WTC11 (cell line): Measurements from ENCODE around the gene RNF151. TPM values are rescaled to one million over a fixed set of nuclear protein-coding genes. Genes with fewer than 3 reads are reported as not detected.

ENCODE experiments used
- CDX4 ChIP-seq: fragments of 250-450 bp; sonication (Bioruptor Pico); IDR thresholded peaks from 2 replicates; pipeline ENCODE4 v1.9.0; 2021; ENCODE audit warnings: moderate library complexity, mild to moderate bottlenecking, inconsistent platforms, borderline replicate concordance
- E2F1 ChIP-seq: sonication (generic); formaldehyde crosslinking; IDR thresholded peaks from 2 replicates; pipeline ENCODE4 v1.8.0; 2022; ENCODE audit warnings: mild to moderate bottlenecking, missing genetic modification reagents
- EMX1 ChIP-seq: fragments of 250-450 bp; sonication (Bioruptor Pico); IDR thresholded peaks from 2 replicates; pipeline ENCODE4 v1.8.0; 2021; ENCODE audit warnings: mild to moderate bottlenecking
- ETV6 ChIP-seq: sonication (generic); formaldehyde crosslinking; IDR thresholded peaks from 2 replicates; pipeline ENCODE4 v1.8.1; 2022; ENCODE audit warnings: mild to moderate bottlenecking, missing genetic modification reagents
- FOXK1 ChIP-seq: sonication (generic); formaldehyde crosslinking; IDR thresholded peaks from 2 replicates; pipeline ENCODE4 v1.8.0; 2022; ENCODE audit warnings: mild to moderate bottlenecking, moderate library complexity, missing genetic modification reagents
- FOXP1 ChIP-seq: sonication (generic); formaldehyde crosslinking; IDR thresholded peaks from 2 replicates; pipeline ENCODE4 v1.8.0; 2022; ENCODE audit warnings: missing genetic modification reagents, mild to moderate bottlenecking, moderate library complexity, borderline replicate concordance
- GTF2I ChIP-seq: fragments of 250-450 bp; sonication (Bioruptor Pico); conservative IDR thresholded peaks from 2 replicates; pipeline ENCODE4 v1.4.0; 2021; ENCODE audit warnings: mild to moderate bottlenecking
- JAZF1 ChIP-seq: fragments of 250-450 bp; sonication (Bioruptor Pico); IDR thresholded peaks from 2 replicates; pipeline ENCODE4 v1.9.0; 2021; ENCODE audit warnings: moderate library complexity, mild to moderate bottlenecking, inconsistent platforms
- JUN ChIP-seq: sonication (generic); formaldehyde crosslinking; IDR thresholded peaks from 2 replicates; pipeline ENCODE4 v1.8.0; 2023; ENCODE audit warnings: mild to moderate bottlenecking, missing genetic modification reagents
- KAT7 ChIP-seq: sonication (generic); formaldehyde crosslinking; IDR thresholded peaks from 2 replicates; pipeline ENCODE4 v1.8.1; 2023; ENCODE audit warnings: missing genetic modification reagents, mild to moderate bottlenecking, borderline replicate concordance
- NFATC4 ChIP-seq: fragments of 250-450 bp; sonication (Bioruptor Pico); IDR thresholded peaks from 2 replicates; pipeline ENCODE4 v1.9.0; 2021; ENCODE audit warnings: mild to moderate bottlenecking
- NFYB ChIP-seq: sonication (generic); formaldehyde crosslinking; conservative IDR thresholded peaks from 2 replicates; pipeline ENCODE4 v1.8.0; 2022; ENCODE audit warnings: low read depth, missing genetic modification reagents
- NR1H2 ChIP-seq: sonication (generic); formaldehyde crosslinking; IDR thresholded peaks from 2 replicates; pipeline ENCODE4 v1.9.0; 2021; ENCODE audit warnings: mild to moderate bottlenecking, moderate library complexity, missing genetic modification reagents
- RELA ChIP-seq: sonication (generic); formaldehyde crosslinking; IDR thresholded peaks from 2 replicates; pipeline ENCODE4 v1.8.1; 2022; ENCODE audit warnings: missing genetic modification reagents, mild to moderate bottlenecking, borderline replicate concordance
- SMAD3 ChIP-seq: sonication (generic); formaldehyde crosslinking; IDR thresholded peaks from 2 replicates; pipeline ENCODE4 v1.8.0; 2022; ENCODE audit warnings: missing genetic modification reagents, mild to moderate bottlenecking, borderline replicate concordance
- SOX15 ChIP-seq: fragments of 250-450 bp; sonication (Bioruptor Pico); IDR thresholded peaks from 2 replicates; pipeline ENCODE4 v1.9.0; 2021; ENCODE audit warnings: mild to moderate bottlenecking
- STAT6 ChIP-seq: sonication (generic); formaldehyde crosslinking; conservative IDR thresholded peaks from 2 replicates; pipeline ENCODE4 v1.8.1; 2023; ENCODE audit warnings: mild to moderate bottlenecking, low read depth, missing genetic modification reagents, moderate library complexity
- TCF7 ChIP-seq: sonication (generic); formaldehyde crosslinking; IDR thresholded peaks from 2 replicates; pipeline ENCODE4 v1.8.0; 2022; ENCODE audit warnings: mild to moderate bottlenecking, low read depth, missing genetic modification reagents, moderate library complexity
- ZBTB21 ChIP-seq: sonication (generic); formaldehyde crosslinking; IDR thresholded peaks from 2 replicates; pipeline ENCODE4 v1.8.1; 2023; ENCODE audit warnings: mild to moderate bottlenecking, missing genetic modification reagents, borderline replicate concordance
- ZNF138 ChIP-seq: sonication (generic); formaldehyde crosslinking; conservative IDR thresholded peaks from 2 replicates; pipeline ENCODE4 v1.8.1; 2022; ENCODE audit warnings: mild to moderate bottlenecking, moderate library complexity, missing genetic modification reagents
- ZNF423 ChIP-seq: fragments of 250-450 bp; sonication (Bioruptor Pico); IDR thresholded peaks from 2 replicates; pipeline ENCODE4 v2.1.2; 2022; ENCODE audit warnings: mild to moderate bottlenecking, moderate library complexity
- ZNF671 ChIP-seq: fragments of 250-450 bp; sonication (Bioruptor Pico); IDR thresholded peaks from 2 replicates; pipeline ENCODE4 v1.8.0; 2021; ENCODE audit warnings: mild to moderate bottlenecking
- total RNA-seq: library from RNA; stranded (reverse); gene quantifications from 3 replicates; pipeline ENCODE4 v1.2.3, GENCODE V29; 2021
- TF ChIP-seq, protein P1 (sequence below): sonication (generic); formaldehyde crosslinking; IDR thresholded peaks from 2 replicates; pipeline ENCODE4 v1.8.0; 2022; ENCODE audit warnings: missing genetic modification reagents
- TF ChIP-seq, protein P2 (sequence below): sonication (generic); formaldehyde crosslinking; IDR thresholded peaks from 2 replicates; pipeline ENCODE4 v1.8.0; 2023; ENCODE audit warnings: mild to moderate bottlenecking, missing genetic modification reagents
- TF ChIP-seq, protein P3 (sequence below): sonication (generic); formaldehyde crosslinking; IDR thresholded peaks from 2 replicates; pipeline ENCODE4 v1.8.0; 2023; ENCODE audit warnings: missing genetic modification reagents, mild to moderate bottlenecking, borderline replicate concordance

The RNF151 gene
- total RNA-seq, 1 experiment from 2014 or later = 0.31 TPM

- TF ChIP-seq, protein P1, sequence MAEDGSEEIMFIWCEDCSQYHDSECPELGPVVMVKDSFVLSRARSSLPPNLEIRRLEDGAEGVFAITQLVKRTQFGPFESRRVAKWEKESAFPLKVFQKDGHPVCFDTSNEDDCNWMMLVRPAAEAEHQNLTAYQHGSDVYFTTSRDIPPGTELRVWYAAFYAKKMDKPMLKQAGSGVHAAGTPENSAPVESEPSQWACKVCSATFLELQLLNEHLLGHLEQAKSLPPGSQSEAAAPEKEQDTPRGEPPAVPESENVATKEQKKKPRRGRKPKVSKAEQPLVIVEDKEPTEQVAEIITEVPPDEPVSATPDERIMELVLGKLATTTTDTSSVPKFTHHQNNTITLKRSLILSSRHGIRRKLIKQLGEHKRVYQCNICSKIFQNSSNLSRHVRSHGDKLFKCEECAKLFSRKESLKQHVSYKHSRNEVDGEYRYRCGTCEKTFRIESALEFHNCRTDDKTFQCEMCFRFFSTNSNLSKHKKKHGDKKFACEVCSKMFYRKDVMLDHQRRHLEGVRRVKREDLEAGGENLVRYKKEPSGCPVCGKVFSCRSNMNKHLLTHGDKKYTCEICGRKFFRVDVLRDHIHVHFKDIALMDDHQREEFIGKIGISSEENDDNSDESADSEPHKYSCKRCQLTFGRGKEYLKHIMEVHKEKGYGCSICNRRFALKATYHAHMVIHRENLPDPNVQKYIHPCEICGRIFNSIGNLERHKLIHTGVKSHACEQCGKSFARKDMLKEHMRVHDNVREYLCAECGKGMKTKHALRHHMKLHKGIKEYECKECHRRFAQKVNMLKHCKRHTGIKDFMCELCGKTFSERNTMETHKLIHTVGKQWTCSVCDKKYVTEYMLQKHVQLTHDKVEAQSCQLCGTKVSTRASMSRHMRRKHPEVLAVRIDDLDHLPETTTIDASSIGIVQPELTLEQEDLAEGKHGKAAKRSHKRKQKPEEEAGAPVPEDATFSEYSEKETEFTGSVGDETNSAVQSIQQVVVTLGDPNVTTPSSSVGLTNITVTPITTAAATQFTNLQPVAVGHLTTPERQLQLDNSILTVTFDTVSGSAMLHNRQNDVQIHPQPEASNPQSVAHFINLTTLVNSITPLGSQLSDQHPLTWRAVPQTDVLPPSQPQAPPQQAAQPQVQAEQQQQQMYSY (CRISPR knock-in tag) = no peak
- TF ChIP-seq FOXK1 (CRISPR knock-in tag) (peak; percentile 99), ETV6 (CRISPR knock-in tag) (peak; percentile 90), FOXP1 (CRISPR knock-in tag) (peak; percentile 89), NFATC4 (CRISPR knock-in tag) (no peak), JUN (CRISPR knock-in tag) (no peak), CDX4 (CRISPR knock-in tag) (no peak), ZBTB21 (CRISPR knock-in tag) (peak; percentile 93; the same call in 1 of the 2 replicates), TCF7 (CRISPR knock-in tag) (no peak), SMAD3 (CRISPR knock-in tag) (peak; percentile 90), ZNF671 (no peak), EMX1 (no peak), NFYB (CRISPR knock-in tag) (peak; percentile 22; the same call in 1 of the 2 replicates), STAT6 (CRISPR knock-in tag) (no peak), E2F1 (CRISPR knock-in tag) (no peak), ZNF138 (CRISPR knock-in tag) (no peak), ZNF423 (no peak), SOX15 (CRISPR knock-in tag) (no peak), JAZF1 (no peak), GTF2I (CRISPR knock-in tag) (no peak), RELA (CRISPR knock-in tag) (no peak), KAT7 (CRISPR knock-in tag) (no peak), NR1H2 (CRISPR knock-in tag) (no peak)
- TF ChIP-seq, protein P2, sequence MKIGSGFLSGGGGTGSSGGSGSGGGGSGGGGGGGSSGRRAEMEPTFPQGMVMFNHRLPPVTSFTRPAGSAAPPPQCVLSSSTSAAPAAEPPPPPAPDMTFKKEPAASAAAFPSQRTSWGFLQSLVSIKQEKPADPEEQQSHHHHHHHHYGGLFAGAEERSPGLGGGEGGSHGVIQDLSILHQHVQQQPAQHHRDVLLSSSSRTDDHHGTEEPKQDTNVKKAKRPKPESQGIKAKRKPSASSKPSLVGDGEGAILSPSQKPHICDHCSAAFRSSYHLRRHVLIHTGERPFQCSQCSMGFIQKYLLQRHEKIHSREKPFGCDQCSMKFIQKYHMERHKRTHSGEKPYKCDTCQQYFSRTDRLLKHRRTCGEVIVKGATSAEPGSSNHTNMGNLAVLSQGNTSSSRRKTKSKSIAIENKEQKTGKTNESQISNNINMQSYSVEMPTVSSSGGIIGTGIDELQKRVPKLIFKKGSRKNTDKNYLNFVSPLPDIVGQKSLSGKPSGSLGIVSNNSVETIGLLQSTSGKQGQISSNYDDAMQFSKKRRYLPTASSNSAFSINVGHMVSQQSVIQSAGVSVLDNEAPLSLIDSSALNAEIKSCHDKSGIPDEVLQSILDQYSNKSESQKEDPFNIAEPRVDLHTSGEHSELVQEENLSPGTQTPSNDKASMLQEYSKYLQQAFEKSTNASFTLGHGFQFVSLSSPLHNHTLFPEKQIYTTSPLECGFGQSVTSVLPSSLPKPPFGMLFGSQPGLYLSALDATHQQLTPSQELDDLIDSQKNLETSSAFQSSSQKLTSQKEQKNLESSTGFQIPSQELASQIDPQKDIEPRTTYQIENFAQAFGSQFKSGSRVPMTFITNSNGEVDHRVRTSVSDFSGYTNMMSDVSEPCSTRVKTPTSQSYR (CRISPR knock-in tag) = peak; percentile 50; the same call in 1 of the 2 replicates
- TF ChIP-seq, protein P3, sequence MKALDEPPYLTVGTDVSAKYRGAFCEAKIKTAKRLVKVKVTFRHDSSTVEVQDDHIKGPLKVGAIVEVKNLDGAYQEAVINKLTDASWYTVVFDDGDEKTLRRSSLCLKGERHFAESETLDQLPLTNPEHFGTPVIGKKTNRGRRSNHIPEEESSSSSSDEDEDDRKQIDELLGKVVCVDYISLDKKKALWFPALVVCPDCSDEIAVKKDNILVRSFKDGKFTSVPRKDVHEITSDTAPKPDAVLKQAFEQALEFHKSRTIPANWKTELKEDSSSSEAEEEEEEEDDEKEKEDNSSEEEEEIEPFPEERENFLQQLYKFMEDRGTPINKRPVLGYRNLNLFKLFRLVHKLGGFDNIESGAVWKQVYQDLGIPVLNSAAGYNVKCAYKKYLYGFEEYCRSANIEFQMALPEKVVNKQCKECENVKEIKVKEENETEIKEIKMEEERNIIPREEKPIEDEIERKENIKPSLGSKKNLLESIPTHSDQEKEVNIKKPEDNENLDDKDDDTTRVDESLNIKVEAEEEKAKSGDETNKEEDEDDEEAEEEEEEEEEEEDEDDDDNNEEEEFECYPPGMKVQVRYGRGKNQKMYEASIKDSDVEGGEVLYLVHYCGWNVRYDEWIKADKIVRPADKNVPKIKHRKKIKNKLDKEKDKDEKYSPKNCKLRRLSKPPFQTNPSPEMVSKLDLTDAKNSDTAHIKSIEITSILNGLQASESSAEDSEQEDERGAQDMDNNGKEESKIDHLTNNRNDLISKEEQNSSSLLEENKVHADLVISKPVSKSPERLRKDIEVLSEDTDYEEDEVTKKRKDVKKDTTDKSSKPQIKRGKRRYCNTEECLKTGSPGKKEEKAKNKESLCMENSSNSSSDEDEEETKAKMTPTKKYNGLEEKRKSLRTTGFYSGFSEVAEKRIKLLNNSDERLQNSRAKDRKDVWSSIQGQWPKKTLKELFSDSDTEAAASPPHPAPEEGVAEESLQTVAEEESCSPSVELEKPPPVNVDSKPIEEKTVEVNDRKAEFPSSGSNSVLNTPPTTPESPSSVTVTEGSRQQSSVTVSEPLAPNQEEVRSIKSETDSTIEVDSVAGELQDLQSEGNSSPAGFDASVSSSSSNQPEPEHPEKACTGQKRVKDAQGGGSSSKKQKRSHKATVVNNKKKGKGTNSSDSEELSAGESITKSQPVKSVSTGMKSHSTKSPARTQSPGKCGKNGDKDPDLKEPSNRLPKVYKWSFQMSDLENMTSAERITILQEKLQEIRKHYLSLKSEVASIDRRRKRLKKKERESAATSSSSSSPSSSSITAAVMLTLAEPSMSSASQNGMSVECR = peak; percentile 96
Measured at GRCh38 chr16:1971796-1972489, 5.3 kb downstream of the RNF151 start, which contains the start of gene TBL3 (continued).
